Neural progenitor cell (in vitro differentiated cells): ENCODE results near the gene CNPY2.

Experiments used
- EZH2 ChIP-seq: fragments of 200-600 bp; sonication (generic); IDR thresholded peaks from 2 replicates; pipeline ENCODE4 v1.6.1; 2017; ENCODE audit warnings: antibody characterized with exemption, mild to moderate bottlenecking, moderate library complexity
- EZH2phosphoT487 ChIP-seq: fragments of 200-600 bp; sonication (generic); IDR thresholded peaks from 2 replicates; pipeline ENCODE4 v1.6.1; 2017; ENCODE audit warnings: antibody characterized with exemption
- TF ChIP-seq, protein P1 (sequence below): fragments of 200-600 bp; sonication (generic); IDR thresholded peaks from 2 replicates; pipeline ENCODE4 v1.5.1; 2017; ENCODE audit warnings: antibody characterized with exemption, mild to moderate bottlenecking

- no peak for TF ChIP-seq EZH2
- TF ChIP-seq, protein P1, sequence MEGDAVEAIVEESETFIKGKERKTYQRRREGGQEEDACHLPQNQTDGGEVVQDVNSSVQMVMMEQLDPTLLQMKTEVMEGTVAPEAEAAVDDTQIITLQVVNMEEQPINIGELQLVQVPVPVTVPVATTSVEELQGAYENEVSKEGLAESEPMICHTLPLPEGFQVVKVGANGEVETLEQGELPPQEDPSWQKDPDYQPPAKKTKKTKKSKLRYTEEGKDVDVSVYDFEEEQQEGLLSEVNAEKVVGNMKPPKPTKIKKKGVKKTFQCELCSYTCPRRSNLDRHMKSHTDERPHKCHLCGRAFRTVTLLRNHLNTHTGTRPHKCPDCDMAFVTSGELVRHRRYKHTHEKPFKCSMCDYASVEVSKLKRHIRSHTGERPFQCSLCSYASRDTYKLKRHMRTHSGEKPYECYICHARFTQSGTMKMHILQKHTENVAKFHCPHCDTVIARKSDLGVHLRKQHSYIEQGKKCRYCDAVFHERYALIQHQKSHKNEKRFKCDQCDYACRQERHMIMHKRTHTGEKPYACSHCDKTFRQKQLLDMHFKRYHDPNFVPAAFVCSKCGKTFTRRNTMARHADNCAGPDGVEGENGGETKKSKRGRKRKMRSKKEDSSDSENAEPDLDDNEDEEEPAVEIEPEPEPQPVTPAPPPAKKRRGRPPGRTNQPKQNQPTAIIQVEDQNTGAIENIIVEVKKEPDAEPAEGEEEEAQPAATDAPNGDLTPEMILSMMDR = no peak
- TF ChIP-seq EZH2phosphoT487 = no peak
Observed at GRCh38 chr12:56315249-56315621, 553 bp downstream of the CNPY2 start.
